Right ventricle myocardium superior (tissue), 1 donor: Measurements from ENCODE around the gene KIRREL3. TPM values are rescaled to one million over a fixed set of nuclear protein-coding genes. Genes with fewer than 3 reads are reported as not detected.

Source experiments
- ATAC-seq: fragments of 200-7000 bp; cut with Tn5 transposase; one replicate; pipeline ENCODE4 v1.9.1; 2020; ENCODE audit warnings: mild to moderate bottlenecking; ENCODE audit not compliant: poor library complexity
- DNase-seq: peaks from one replicate; pipeline ENCODE4 v3.0.0-alpha.2; 2020
- intact Hi-C: fragments of 100-400 bp; cut with DNase I; formaldehyde crosslinking; loops from one replicate; pipeline ENCODE4 v1.11.2; 2022
- total RNA-seq: library from RNA; stranded (reverse); fragmentation: NEBNext Ultra II Directional; extraction: Animal tissue kit (Norgen Biotek cat#: 25700); gene quantifications from one replicate; pipeline ENCODE4 v1.2.1, GENCODE V29; 2021
- donor health status: DM: no; HTN: yes; CAD: no; lungs with severe emphysema.

Gene KIRREL3
- total RNA-seq, 1 donor from 2014 or later: 0.08 TPM

GRCh38 chr11:126926376-126926791 lies 74.2 kb downstream of the KIRREL3 start:
- ATAC-seq: no peak
- intact Hi-C loops: no loop called here

DNA sequence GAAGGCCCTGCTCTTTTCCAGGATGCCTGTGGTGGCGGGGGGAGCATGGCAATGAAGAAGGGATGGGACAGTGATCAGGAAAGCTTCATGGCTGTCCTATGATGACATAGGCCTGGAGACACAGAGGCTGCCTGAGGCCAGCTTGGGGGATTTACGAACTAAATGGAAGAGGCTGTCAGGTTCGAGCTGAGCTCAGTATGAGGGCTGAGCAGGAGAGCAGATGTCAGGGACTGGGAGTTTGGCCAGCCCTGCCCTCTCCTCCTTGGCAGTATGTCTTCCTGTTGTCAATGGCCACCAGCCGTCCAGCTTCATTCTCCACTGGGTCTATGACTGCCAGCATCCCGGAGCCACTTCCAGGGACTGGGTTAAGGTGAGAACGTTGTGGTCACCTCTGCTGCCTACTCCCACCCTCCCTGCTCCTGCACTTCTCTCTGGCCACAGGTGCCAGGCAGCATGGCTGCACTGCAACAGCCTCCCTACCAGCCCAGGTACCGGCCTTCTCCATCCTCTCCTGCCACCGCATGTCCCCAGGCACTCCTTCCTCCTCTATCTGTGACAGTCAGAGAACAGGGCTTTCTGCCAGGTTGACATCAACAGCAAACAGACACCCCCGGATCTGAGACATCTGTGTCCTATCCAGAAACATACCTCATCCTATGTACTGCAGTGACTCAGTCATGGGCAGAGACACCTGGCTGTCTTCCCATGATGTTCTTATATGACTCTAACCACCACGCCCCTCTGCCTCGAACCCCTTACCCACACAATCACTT lies 75.1 kb downstream of the KIRREL3 start:
- ATAC-seq: no peak
- DNase-seq: no peak
- intact Hi-C loops: no loop called here

More at GRCh38 chr11:126926376-126926791, 74.2 kb downstream of the KIRREL3 start:
- DNase-seq: no peak

- no peak for ATAC-seq
- DNase-seq: no peak
- intact Hi-C loops: no loop called here
These were observed 76.1 kb downstream of the KIRREL3 start for GRCh38 chr11:126924376-126925040.

- no peak for ATAC-seq
- intact Hi-C loops: no loop called here
- no peak for DNase-seq
These were observed 79.7 kb downstream of the KIRREL3 start for GRCh38 chr11:126920833-126921232.

GRCh38 chr11:126919147-126919823 lies 81.3 kb downstream of the KIRREL3 start:
- DNase-seq (no peak), ATAC-seq (no peak)
- intact Hi-C loops: no loop called here

- intact Hi-C loops: no loop called here
- ATAC-seq (no peak), DNase-seq (no peak)
These were observed 82.0 kb downstream of the KIRREL3 start for GRCh38 chr11:126918556-126918955.

DNA sequence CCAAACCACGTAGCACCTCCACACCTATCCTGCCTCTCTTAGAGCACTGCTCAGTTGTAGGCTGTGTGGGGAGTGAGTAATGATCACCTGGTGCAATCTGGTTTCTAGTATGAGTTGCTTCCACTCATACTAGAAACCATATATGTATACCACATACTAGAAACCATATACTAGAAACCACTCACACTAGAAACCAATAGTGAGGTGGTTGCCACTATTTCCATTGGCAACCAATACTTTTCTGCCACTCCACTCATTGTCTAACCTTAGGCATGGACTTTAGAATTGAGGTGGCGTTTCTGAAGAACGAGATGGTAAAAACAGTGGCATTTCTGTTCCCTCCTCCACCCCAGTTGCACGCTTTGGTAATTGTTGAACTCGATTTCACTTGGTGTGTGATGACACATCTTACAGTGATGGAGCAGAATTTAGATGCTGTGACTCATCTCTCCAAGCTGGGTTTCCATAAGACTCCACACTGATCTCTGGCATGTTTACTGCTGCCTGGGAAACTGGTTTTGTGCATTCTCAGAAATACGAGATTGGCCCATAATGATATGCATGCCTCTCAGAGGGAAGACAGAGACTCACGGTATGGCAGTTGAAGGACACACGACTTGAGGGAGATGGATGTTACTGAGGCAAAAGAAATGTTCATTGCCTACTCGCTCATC lies 82.9 kb downstream of the KIRREL3 start:
- DNase-seq: no peak
- ATAC-seq: no peak
- intact Hi-C loops: no loop called here

- intact Hi-C loops: no loop called here
- ATAC-seq (no peak), DNase-seq (no peak)
These were observed 85.1 kb downstream of the KIRREL3 start for GRCh38 chr11:126915430-126915829.

DNA sequence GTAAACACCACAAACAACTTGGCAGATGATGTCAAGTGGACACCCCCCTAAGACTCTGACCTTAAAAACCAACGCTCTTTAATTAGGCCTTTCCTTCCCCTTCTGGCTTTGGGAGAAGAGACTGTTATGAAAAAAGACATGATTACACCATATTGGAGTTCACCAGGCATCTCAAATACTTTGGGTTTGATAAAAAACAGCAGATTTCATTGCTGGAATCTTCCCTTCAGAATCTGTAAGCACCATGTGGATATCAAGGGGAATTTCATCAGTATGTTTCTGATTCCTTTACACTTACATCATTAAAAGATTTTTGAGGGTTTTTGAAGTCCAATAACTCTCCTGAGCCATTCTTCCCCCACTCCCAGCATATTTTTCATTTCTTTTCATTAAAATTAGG lies 85.6 kb downstream of the KIRREL3 start:
- no peak for DNase-seq
- ATAC-seq: no peak
- intact Hi-C loops: no loop called here

DNA sequence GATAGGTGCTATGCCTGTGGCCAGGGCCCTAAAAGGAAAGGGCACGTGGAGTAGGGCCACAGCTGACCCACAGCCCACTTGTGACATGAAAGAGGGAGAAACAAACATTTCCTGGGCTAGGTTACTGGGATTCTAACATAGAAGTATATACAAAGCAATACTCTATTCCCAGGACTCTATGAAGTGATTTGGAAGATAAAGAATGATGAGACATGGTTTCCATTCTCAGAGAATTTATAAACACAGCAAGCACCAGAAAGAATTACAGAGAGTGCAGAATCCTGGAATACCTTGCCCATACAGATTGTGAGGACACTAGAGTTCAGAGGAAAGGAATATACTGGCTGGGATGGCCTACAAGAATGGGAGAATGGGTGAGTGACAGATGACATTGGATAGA lies 86.4 kb downstream of the KIRREL3 start:
- DNase-seq: no peak
- intact Hi-C loops: no loop called here
- no peak for ATAC-seq

DNA sequence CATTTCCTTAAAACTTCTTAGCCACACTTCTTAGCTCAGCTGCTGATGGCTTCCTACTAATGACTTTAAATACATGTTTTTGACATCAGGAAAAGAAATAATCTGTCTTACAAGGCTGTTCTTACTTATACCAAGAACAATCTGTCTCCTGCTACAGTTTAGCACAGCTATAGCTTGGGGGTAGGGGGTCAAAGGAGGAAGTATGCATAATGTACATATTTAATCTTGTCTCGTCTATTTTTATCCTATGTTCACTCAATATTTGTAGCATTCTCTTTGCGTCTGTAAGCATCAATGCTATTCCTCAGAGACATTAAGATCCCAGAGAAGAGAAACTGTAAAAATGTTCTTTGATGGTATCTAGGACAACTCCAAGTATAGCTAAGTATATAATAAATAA lies 96.0 kb downstream of the KIRREL3 start:
- intact Hi-C loops: no loop called here
- ATAC-seq: no peak
- no peak for DNase-seq

- intact Hi-C loops: no loop called here
- no peak for DNase-seq
These were observed 98.8 kb downstream of the KIRREL3 start for GRCh38 chr11:126901783-126902182.

GRCh38 chr11:126899961-126900748 lies 100.4 kb downstream of the KIRREL3 start:
- DNase-seq (no peak), ATAC-seq (no peak)
- intact Hi-C loops: no loop called here

More at GRCh38 chr11:126901783-126902182, 98.8 kb downstream of the KIRREL3 start:
- no peak for ATAC-seq

DNA sequence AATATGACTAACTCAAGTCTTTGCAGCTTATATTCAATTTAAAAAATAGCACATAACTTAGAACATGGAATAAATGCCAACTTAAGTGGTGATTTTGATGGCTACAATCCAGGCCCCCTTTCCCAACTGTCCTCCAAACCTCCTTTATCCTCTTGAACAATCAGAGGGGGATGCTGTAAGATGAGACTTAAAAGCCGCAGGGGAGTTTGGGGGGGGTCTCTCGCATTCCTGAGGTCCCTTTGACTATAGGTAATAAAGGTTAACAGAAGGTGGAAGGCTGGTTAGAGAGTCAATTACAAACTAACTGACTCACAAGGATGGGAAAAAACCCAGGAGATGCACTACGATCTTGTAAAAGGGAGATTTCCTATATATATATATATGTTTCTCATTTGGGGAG lies 101.8 kb downstream of the KIRREL3 start:
- no peak for ATAC-seq
- DNase-seq: no peak
- intact Hi-C loops: no loop called here

GRCh38 chr11:126897430-126897829 lies 103.1 kb downstream of the KIRREL3 start:
- no peak for DNase-seq
- intact Hi-C loops: no loop called here
- no peak for ATAC-seq

DNA sequence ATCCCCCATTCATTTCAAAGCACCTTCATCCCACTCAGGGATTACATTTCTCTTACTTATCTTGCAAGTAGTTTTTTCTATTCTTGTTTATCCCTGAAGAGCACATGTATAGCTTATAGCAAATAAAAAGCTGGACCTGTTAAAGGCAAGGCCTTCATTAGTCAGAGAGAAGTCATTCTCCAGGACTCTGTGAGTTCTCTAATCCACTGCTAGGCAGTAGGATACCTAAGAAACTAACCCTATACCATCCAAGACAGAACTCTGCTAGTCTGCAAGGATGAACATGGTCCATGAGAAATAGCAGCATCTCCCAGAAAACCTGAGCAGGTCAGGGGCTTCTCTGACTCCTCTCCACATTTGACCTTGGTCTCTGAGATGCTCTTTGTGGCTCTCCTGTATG lies 104.5 kb downstream of the KIRREL3 start:
- DNase-seq: no peak
- intact Hi-C loops: no loop called here
- no peak for ATAC-seq

GRCh38 chr11:126893796-126894195 lies 106.8 kb downstream of the KIRREL3 start:
- intact Hi-C loops: no loop called here
- DNase-seq (no peak), ATAC-seq (no peak)

DNA sequence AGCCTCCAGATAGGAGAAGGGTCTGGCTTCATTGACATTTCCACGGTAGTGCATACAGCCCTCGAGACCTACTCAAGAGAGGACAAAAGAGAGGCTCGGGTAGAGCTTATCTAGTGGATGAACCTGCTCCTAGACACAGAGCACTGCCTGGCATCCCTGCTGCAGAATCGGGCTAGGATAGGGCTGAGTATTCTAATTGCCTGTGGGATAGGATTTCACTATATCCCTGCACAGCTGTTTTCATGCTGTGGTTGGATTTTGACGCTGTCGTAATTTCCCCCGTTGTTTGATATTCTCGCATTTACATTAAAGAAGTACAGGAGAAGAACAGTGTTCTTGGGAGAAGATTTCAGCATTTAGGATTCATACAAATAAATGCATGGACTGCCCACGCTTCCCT lies 107.8 kb downstream of the KIRREL3 start:
- DNase-seq (no peak), ATAC-seq (no peak)
- intact Hi-C loops: no loop called here
